Left renal pelvis (tissue), 4 donors: Measurements from ENCODE around the gene CEMIP. TPM values are rescaled to one million over a fixed set of nuclear protein-coding genes. Genes with fewer than 3 reads are reported as not detected.
A peak's percentile ranks its signal among the peaks of the same experiment; 100 is the strongest.

Experiments used
- DNase-seq, 4 donors: peaks; one replicate each; pipeline ENCODE4 v3.0.0-alpha.2; 2013; ENCODE audit warnings: low read depth in 4 of 4, low spot score in 3 of 4
- polyA plus RNA-seq, 4 donors: library from polyadenylated mRNA; unstranded; fragments of 120-200 nt; gene quantifications; one replicate each; pipeline ENCODE4 v1.2.1, GENCODE V29; 2013; ENCODE audit not compliant: insufficient read length in 4 of 4

CEMIP gene
- polyA plus RNA-seq, 4 donors = 2.3 to 5.0 (median 2.9) TPM

- DNase-seq = no peak
These were observed 187.4 kb downstream of the CEMIP start for GRCh38 chr15:80966431-80967197.

GRCh38 chr15:80967451-80967850, 188.3 kb downstream of the CEMIP start:
- no peak for DNase-seq

GRCh38 chr15:80967991-80968510, 188.9 kb downstream of the CEMIP start:
- no peak for DNase-seq

GRCh38 chr15:80969316-80969715, 190.1 kb downstream of the CEMIP start:
- no peak for DNase-seq

GRCh38 chr15:80970018-80970657, 191.0 kb downstream of the CEMIP start:
- peak in 1 of 4 donors; percentile 47 for DNase-seq

DNA sequence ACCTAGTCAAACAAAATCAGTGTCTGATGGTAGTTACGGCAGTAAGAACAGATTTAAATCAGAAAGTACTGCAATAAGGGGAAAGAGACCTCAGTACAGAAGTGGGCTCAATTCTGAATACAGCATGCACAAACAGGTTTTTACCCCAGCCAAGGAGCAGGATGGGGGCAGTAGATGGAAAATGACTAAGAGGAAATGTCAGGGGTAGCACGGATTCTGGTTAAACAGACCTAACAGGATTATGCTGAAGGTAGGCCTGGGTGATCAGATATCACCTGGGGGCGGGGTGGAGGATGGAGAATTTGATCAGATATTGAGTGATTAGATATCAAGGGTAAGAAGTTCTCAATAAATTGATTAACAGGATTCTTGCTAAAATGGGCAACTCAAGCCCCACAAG, 191.5 kb downstream of the CEMIP start:
- DNase-seq = no peak

DNA sequence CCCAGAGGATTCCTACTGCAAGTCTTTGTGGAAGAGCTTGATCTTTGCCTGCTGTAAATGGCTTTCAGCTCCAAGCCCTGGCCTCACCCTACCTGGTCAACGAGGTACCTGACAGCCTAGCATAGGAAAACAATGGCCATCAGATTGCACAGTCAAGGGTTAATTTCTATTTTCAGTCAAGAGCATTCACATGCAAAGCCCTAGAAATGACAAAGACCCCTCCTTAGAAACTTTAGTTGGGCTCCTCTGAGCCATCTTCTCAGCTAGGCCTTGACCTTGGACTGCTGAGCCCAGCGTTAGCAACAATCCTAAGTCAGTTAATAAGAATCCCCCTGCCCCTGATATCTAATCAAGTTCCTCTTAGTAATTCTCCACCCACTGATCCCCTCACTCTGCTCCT, 192.0 kb downstream of the CEMIP start:
- no peak for DNase-seq

DNA sequence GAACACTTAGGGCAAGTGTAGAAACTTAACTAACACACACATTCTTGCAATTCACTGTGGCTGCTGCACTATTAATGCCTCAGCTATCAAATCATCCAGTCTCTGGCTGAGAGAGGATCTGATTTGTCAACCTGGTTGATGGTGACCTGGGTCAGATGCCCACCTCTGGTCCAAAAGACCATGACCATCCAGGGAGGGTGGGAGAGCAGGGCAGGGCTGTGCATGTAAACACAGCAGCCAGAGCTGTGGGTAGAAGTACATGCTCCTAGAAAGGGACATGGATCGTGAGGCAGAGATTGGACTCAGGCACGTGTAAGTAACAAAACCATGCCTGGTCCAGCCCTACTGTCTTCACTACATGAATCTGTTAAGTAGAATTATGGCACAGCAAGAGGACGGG, 193.1 kb downstream of the CEMIP start:
- no peak for DNase-seq

GRCh38 chr15:80974914-80975313, 195.7 kb downstream of the CEMIP start:
- DNase-seq = no peak

DNA sequence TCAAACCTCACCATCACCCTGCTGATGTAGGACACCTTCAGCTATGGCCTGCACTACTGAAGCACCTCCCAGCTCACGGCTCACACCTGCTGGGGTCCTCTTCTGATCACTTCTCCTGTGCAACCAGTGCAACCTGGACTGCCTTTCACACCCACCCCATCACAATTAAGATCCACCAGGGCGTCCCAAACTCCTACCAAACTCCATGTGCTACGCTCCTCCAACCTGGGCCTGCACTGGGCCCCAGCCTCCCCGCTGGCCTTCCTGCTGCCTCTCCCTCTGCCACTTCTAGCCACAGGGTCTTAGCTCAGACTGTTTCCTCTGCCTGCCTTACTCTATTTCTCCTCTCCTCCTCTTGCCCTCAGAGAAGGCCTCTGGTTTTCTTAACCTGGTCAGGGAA, 197.7 kb downstream of the CEMIP start:
- DNase-seq = no peak

GRCh38 chr15:80977627-80978036, 198.5 kb downstream of the CEMIP start:
- DNase-seq = no peak

DNA sequence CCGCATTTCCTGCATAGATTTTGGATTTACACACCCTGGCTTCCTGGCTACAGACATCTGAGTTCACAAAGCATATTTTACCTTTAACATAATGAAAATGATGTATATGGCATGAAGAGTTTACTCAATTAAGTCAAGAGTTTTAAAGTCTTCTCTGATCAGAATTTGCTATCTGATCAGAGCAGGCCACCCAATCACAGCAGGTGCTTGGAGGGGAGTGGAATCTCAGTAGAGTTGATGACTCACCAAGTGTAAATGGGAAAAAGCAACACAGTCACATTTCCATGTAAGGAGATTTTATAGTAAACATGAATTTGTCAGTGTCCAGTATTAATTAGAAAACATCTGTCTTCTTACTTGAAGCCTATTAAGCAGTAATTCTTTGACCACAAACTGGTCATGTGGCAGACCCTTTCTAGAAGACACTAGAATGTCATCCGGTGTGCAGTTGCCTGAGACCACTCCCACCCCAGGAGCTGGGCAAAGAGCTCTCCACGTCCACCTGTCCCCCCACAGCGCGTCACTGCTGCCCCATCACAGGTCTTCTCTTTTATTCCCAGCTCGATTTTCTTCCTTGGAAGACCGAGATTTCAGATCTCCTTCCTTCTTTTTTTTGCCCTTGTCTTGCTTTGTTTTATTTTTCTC, 199.6 kb downstream of the CEMIP start:
- DNase-seq = no peak

GRCh38 chr15:80979538-80980200, 200.5 kb downstream of the CEMIP start:
- DNase-seq = no peak

DNA sequence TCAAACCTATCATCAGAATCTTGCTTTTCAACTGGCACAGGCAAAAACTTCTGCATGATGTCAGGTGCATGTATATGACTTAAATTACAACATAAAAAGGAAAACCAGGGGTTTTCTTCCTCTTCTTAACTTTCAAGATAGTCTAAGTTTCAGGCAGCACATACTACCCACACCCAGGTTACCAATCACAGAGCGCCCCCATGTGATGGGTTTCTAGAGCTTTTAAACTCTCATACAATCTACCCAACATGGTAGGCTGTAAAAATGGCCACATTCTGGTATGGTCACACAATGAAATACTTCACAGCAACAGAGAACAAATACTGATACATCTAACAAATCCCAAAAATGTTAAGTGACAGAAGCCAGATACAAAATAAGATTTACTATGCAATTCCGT, 203.0 kb downstream of the CEMIP start:
- no peak for DNase-seq

- no peak for DNase-seq
These were observed 203.7 kb downstream of the CEMIP start for GRCh38 chr15:80982839-80983238.

DNA sequence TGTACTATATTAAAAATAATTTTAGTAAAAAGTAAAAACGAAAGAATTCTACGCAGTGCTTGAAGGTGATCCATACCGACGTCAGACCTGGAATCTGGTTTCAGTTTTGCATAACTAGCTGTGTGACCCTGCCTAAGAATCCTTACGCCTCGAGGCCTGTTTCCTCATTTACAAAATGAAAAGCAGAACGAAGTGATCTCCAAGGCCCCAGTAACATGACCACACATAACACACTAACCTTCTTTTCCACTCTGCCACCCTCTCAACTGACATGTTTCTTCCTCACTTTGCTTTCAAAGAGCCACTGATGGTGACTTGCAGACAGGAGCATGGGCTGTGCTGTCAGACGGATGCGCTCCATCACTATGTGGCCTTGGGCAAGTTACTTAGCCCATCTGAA, 205.7 kb downstream of the CEMIP start:
- no peak for DNase-seq

- no peak for DNase-seq
These were observed 206.8 kb downstream of the CEMIP start for GRCh38 chr15:80985981-80986380.

DNA sequence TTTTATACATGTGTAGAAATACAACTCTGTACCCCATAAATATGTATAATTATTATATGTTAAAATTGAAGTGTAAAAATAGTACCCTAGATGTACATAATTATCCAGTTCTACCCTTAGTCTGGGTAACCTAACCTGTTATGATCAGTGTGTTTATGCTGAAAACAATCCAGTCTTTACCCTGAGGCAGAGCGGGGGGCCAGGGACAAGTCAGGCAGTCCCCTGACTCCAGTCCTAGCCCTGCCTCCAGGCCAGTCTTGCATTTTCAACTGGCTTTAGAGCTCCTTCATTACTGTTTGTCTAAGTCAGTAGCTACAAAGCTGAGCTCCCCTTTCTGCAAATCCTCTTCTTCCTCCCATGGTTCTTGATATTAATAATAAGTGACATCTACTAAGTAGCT, 207.3 kb downstream of the CEMIP start:
- DNase-seq = no peak

GRCh38 chr15:80988148-80988796, 209.1 kb downstream of the CEMIP start:
- no peak for DNase-seq

- DNase-seq = no peak
These were observed 209.9 kb downstream of the CEMIP start for GRCh38 chr15:80989081-80989517.
